DMS53 treated with DMSO at 0.1 percent for 48 hours (cell line): ENCODE data around the gene ARRB2.
A peak's percentile ranks its signal among the peaks of the same experiment; 100 is the strongest.
"Not testable (repeated sequence)": the region's sequence is repeated elsewhere in the genome, so short reads cannot be mapped to it uniquely, and the experiment has no call there.

Source experiments
- DNase-seq: peaks from one replicate; lab custom pipeline; 2025; ENCODE audit not compliant: unreplicated experiment; lab: John Stamatoyannopoulos, UW

ARRB2 gene

DNA sequence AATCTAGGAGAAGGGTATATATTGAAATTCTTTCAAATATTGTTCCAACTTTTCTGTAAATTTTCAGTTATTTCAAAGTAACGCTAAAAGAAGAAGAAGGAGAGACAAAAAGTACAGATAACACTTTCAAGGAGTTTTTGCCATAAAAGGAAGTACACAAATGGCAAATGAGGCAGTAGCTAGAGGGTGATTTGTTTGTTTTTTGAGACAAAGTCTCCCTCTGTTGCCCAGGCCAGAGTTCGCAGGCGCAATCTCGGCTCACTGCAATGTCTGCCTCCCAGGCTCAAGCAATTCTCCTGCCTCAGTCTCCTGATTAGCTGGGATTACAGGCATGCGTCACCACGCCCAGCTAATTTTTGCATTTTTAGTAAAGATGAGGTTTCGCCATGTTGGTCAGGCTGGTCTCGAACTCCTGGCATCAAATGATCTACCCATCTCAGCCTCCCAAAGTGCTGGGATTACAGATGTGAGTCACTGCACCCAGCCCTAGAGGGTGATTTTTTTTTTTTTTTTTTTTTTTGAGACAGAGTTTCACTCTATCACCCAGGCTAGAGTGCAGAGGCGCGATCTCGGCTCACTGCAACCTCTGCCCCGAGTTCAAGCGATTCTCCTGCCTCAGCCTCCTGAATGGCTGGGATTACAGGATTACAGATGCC, 10.9 kb upstream of the ARRB2 start:
- not testable (repeated sequence) for DNase-seq

DNA sequence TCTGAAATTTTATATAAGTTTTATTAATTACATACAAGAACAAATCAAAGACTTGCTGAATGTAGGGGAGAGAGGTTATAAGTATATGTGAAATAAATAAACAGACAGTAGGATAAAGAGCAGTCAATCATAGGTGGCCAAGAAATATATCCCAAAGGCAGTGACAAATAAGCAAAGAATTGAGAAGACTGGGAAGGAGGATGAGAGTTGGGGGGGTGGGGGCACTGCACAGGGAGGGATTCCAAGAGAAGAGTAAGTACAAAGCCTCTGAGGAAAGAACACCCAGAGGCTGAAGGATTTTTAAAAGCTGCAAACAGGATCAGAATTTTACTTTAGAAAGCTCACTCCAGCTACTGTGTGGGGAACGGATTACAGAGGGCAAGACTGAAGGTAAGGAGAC, 9.3 kb upstream of the ARRB2 start:
- DNase-seq, result no peak

DNA sequence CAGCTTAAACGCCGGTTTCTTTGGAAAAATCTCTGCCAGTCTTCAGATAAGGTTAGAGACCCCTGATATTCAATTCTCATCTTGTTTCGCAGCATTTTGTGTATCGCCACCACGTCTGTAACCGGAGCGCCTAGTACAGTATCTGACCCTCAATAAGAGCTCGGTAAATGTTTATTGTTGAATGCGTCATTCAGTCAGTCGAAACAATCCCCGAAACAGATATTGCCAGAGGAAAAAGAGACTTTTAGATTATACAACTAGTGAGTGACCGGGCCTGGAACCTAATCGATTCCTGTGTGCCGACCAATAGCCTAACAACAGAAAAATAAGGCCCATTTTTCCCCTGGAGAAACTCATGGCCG, 7.1 kb upstream of the ARRB2 start:
- no peak for DNase-seq

DNA sequence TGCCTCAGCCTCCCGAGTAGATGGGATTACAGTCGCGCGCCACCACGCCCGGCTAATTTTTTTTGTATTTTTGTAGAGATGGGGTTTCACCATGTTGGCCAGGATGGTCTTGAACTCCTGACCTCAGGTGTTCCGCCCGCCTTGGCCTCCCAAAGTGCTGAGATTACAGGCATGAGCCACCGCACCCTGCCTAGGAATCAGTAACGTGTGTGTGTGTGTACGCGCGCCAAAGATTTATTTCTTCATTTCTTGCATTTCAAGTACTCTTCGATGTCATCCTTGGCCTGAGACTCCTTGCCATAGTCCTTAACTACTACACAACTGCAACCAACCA, 5.9 kb upstream of the ARRB2 start:
- DNase-seq, result not testable (repeated sequence)

DNA sequence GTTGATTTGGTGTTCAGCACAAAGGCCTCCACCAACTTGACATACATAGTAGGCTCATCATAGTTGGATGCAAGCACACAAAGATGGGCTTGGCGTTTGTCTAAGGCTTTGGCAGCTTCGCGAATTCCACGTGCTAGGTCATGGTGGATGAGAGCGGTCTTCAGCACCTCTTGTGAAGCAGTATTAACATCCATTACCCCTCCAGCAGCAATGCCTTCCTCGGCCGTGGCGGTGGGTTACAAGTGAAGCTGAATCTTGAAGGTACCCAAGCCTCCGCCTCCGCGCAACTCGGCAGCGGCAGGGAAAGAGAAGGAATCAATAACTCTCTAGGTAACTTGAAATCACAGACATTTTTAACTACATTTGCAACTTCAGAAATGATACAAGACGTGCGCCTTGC, 5.4 kb upstream of the ARRB2 start:
- no peak for DNase-seq

DNA sequence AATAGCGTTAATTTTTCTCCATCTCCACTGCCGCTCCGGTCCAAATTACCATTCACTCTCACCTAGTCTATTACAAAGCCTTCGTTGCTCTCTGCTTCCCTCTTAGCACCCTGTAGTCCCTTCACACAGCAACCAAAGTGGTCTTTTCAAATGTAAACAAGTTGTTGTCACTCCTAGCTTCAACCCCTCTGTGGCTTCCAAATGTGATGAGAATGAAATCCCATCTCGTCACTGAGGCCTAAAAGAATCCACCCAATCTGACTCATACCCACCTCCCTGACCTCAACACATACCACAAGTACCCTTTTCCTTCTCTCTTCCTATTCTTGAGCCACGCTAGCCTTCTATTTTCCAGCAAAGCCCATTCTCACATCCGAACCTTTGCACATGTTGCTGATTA, 4.3 kb upstream of the ARRB2 start:
- DNase-seq, result no peak

DNA sequence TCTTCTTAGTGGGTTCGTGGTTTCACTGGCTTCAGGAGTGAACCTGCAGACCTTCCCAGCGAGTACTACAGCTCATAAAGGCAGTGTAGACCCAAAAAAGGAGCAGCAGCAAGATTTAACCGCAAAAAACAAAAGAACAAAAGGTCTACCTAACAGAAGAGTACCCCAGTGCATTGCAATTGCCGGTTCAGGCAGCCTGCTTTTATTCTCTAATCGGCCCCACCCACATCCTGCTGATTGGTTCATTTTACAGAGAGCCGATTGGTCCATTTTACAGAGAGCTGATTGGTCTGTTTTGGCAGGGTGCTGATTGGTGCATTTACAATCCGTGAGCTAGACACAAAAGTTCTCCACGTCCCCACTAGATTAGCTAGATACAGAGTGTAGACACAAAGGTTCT, 2.0 kb upstream of the ARRB2 start:
- peak; percentile 36 for DNase-seq

DNA sequence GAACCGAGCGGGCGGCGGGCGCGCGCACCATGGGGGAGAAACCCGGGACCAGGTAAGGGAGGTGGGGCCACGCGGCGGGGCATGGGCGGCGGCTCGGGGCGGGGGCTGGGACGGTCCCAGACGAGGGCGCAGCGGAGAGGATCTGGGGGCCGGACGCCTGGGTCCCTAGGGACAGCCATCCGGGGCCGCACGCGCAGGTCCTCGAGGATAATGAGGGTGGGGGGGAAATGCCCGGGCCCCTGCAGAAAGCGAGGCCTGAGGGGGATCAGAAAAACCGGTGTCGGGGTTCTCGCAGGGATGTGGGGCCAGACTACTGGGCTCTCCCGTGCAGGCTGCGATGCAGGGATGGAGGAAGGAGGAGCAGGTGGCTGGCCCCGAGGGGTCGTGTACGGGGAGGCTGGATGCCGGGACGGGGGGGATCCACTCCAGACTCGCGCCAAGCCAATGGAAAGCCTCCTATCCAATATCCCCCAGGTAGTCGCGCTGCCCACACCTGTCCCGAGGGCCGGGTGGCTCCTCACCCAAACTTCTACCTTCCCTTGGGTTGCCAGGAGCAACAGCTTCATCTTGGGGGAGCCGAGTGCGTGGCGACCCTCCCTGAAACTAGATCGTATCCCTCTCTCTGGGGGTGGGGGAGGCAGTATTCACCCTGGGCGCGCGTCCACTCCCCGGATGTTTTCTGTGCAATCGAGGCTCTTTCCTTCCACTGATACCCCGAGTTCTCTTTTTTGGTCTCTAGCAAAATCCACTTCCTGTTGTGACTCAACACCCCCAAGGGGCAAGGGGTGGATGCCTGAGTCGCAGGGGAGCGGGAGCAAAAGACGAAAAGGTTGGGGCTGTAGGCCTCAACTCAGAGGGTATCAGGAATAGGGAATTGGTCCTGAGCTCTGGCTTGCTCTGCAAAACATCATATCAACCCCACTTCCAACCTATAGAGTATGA, 532 bp downstream of the ARRB2 start:
- no peak for DNase-seq

DNA sequence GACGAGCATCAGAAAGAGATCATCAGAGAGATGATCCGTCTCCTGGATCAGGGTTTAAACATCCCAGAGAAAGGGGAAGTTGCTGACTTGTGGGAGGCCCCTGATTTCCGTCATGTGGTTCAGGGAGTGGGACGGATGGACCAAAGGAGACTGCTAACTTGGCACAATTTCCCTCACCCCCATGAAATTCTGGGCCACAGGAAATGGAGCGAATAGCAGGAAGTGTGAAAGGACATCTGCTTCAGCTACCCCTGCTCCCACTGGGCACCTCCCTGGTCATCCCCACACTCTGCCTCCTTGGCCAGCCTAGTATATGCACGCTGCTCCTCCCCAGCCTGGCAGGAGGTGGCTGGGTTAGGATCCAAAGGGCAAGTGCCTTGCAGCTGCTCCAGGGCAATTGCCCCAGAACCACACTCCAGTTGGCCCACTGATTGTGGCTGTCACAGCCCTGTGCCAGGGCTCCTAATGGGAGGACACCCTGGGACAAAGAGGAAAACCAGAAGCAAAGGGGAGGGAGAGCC, 1.3 kb downstream of the ARRB2 start:
- no peak for DNase-seq

DNA sequence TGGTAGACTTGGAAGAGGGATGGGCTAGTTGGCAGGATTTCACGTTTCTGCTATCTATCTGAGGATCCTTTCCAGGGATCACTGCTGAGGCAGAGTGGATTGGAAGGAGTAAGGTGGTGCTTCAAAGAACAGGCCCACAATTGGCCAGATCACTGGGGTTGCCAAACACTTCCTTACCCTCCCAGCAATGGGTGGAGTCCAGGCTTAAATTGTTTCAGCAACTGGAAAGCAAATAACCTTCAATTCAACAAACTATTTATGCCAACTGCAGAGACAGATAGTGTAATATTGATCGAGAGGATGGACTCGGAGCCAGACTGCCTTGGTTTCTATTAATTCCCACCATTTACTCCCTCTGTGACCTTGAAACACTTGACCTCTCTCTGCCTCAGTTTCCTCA, 2.1 kb downstream of the ARRB2 start:
- no peak for DNase-seq

DNA sequence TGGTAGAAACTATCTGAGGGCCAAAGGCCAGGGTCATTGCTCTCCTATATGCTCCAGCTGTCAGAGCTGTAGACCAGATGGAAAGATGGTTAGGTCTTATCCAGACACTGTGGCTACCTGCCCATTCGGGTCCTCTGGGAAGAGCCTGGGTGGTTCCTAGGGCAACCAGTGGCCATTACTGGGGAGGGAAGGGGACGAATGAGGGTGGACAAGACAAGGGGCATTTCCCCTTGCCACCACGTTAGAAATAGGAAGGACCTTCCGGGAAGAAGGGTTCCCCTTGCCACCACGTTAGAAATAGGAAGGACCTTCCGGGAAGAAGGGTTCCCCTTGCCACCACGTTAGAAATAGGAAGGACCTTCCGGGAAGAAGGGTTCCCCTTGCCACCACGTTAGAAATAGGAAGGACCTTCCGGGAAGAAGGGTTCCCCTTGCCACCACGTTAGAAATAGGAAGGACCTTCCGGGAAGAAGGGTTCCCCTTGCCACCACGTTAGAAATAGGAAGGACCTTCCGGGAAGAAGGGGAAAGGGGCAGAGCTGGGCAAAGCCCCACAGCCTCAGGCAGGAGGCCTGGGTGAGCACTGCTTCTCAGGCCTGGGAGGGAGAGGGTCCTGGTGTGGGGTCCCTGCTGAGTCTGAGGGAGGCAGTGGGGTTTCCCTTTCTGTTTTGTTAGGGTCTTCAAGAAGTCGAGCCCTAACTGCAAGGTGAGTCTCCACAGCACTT, 4.1 kb downstream of the ARRB2 start:
- DNase-seq, result not testable (repeated sequence)

DNA sequence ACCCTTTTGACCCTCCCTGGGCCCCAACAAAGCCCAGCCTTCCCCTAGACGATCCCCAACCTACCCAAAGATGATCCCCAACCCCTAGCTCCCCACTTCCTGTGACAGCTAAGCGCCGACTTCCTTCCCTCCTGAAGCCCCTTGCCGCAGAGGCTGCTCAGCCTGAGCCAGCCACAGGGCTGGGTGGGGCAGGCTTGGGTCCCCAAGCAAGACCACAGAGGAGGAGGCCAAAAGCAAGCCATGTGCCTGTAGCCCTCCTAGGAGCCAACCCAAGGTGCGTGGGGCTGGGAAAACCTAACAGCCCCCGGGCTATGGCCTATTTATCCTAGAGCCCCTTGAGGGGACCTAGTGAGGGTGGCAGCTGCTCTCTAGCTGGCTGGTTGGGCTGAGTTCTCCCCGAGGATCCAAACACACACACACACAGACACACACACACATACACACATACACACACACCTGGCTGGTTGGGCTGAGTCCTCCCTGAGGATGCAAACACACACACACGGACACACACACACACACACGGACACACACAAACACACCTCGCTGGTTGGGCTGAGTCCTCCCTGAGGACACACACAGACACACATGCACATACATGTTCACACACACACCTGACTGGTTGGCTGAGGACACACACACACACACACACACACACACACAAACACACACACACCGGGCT, 4.8 kb downstream of the ARRB2 start:
- DNase-seq, result no peak

DNA sequence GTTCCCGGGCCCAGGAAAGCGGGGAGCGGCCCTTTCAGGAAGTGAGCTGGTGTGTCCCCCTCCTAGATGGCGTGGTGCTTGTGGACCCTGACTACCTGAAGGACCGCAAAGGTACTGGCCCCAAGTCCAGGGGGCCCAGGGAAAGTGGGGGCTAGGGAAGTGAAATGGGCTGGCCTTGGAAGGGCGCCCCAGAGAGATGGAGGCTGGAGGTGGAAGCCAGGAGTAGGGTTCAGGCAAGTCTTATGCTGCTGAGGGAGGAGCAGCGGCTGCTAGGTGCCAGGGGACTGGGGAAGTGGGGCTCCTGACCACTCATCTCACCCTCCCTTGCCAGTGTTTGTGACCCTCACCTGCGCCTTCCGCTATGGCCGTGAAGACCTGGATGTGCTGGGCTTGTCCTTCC, 5.6 kb downstream of the ARRB2 start:
- DNase-seq, result no peak

DNA sequence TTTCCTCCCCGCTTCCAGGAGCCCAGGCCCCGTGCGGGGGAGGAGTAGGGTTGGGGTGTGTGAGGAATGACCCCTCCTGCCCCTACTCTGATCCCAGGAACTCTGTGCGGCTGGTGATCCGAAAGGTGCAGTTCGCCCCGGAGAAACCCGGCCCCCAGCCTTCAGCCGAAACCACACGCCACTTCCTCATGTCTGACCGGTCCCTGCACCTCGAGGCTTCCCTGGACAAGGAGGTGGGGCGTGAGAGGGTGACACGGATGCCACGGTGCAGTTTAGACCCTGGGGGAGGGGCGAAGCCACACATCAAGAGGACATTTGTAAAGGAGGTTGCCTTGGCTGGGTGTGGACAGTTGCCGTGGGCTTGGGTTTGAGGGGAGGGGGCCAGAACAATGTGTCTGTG, 7.4 kb downstream of the ARRB2 start:
- DNase-seq, result no peak

DNA sequence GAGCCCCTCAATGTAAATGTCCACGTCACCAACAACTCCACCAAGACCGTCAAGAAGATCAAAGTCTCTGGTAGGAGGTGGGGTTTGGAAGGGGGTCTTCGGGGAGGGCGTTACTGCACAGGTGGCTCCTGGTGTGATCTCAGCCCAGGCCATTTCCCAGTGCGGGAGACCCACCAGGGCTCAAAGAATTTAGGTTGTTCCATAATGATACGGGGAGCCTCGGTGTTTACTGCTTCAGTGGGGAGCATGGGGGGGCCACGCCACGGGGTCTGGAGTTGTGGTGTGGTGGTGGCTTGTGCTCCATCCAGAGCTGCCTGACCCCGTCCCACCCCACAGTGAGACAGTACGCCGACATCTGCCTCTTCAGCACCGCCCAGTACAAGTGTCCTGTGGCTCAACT, 7.8 kb downstream of the ARRB2 start:
- no peak for DNase-seq

DNA sequence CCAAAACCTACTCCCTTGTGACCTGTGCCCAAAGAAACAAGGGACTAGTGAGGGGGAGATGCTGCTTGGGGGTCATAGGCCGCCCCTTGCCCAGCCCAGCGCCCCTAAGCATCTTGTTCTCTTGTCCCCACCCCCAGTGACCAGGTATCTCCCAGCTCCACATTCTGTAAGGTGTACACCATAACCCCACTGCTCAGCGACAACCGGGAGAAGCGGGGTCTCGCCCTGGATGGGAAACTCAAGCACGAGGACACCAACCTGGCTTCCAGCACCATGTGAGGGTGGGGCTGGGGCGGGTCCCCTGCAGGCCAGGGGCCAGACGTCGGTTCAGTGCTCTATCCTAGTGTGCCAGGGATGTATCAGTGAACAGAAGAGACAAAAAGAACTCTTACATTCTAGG, 8.7 kb downstream of the ARRB2 start:
- no peak for DNase-seq

DNA sequence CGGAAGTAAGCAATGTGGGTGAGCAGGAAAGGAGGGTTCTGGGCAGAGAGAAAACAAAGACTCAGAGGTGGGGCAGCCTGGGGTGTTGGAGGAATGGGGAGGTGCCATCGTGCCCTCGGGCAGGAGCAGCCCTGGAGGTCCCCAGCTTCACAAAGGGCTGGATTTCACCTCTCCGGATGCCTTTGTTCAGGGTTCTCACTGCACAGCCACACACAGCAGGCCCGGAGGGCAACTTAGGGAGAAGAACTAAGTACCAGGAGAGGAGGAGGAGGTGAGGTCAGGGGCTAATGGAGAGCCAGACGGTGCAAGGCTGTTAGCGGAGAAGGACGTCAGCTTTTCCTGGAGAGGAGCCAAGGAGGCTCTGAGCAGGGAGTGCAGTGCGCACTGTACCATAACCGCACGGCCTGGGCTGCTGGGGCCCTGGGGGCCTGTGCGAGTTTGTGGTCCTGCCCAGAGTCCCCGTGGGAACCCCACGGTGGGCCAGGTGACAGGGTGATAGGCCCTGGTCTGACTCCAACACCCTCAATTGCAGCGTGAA, 9.3 kb downstream of the ARRB2 start:
- no peak for DNase-seq

DNA sequence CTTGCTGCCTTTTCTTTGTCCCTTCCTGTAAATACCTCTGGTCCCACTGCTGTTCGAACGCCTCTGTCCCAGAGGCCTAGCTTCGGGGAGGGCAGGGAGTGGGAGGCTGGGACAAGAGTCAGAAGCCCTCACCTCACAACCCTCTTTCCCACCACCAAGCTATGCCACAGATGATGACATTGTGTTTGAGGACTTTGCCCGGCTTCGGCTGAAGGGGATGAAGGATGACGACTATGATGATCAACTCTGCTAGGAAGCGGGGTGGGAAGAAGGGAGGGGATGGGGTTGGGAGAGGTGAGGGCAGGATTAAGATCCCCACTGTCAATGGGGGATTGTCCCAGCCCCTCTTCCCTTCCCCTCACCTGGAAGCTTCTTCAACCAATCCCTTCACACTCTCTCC, 10.4 kb downstream of the ARRB2 start:
- no peak for DNase-seq

DNA sequence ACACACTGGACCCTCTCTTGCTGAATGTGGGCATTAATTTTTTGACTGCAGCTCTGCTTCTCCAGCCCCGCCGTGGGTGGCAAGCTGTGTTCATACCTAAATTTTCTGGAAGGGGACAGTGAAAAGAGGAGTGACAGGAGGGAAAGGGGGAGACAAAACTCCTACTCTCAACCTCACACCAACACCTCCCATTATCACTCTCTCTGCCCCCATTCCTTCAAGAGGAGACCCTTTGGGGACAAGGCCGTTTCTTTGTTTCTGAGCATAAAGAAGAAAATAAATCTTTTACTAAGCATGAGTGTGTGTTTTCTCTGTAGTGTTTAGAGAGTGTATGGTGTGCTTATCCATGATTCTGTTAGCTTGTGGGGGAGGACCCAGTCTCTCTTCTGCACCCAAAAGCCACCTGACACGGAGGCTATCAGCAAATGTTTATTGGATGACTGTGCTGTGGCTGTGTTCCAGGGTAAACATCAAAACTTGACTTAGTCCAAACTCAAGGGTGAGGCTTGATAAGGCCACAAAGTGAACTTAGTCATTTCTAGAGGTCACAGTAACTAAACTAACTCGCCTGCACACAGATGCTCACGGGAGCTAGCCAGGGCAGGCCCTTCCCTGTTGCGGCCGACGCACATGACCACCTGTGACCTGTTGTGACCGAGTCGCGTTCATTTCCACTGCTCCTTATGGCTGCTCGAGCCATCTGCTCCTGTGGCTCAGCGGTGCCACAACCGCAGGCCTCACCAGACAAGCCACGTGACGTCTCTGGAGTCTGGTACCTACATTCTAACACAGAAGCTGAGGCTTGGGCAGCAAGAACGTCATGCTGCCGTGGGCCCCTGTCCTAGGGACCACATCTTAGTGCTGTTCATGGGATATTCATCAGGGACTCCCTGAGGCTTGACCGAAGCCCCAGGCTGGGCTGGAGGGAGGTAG, 11.0 kb downstream of the ARRB2 start:
- peak; percentile 60 for DNase-seq

DNA sequence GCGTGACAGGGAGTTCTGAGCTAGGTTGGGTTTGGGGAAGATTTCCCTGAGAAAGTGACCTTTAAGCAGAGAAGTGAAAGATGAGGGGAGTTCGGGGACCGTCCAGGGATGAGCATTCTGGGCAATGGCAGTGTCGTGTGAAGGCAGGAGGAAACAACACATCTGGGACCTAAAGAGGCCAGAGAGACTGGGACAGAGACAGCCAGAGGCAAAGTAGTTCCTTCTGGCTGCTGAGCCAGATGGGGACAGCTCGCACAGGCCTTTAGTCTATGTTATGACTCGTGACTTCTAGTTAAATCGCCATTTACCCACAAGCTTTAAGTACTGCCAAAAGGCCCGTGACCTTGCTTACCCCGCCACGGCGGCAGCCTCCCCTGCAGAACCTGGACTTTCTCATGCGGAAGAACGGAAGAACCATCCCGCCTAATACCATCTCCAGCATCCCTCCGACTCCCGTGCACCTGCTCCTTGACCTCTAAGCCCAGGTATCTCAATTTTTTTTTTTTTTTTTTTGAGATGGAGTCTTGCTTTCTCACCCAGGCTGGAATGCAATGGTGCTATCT, 12.3 kb downstream of the ARRB2 start:
- DNase-seq, result no peak
